ENCODE measurements around the gene CNPY1.

DNA sequence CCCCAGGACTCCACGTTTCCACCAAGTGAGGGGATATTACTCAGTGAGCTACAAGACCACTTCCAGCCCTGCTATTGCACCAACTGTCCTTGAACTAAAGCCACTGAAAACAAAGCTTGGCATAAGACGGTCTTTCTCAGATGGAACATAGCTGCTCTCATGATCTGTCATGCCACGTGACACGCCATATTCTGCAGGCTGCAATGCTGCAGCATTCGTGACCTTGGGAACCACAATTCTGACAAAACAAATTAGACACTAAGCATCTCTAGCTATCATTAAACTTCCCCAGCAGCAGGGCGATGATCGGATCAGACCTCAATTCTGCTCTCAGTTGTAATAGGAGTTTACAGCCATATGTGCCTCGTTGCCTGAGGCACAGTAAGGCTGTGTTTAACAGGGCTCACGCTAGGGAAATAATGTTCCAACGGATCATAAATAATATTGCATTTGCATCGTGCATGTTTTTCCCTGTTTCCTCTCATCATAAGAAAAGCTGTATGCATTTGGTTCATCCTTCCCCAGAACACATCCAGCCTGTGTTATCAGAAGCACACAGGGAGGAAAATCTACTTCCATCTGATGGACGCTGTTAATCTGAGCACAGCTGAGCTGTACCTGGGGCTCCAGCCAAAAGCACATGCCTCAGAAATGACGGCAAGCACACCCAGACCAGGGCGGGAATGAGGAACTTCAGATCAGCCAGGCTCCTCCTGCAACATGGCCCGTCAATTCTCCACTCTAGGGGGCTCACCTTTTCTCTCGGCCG is 38.6 kb upstream of the CNPY1 start:
- TF ChIP-seq, protein P1, sequence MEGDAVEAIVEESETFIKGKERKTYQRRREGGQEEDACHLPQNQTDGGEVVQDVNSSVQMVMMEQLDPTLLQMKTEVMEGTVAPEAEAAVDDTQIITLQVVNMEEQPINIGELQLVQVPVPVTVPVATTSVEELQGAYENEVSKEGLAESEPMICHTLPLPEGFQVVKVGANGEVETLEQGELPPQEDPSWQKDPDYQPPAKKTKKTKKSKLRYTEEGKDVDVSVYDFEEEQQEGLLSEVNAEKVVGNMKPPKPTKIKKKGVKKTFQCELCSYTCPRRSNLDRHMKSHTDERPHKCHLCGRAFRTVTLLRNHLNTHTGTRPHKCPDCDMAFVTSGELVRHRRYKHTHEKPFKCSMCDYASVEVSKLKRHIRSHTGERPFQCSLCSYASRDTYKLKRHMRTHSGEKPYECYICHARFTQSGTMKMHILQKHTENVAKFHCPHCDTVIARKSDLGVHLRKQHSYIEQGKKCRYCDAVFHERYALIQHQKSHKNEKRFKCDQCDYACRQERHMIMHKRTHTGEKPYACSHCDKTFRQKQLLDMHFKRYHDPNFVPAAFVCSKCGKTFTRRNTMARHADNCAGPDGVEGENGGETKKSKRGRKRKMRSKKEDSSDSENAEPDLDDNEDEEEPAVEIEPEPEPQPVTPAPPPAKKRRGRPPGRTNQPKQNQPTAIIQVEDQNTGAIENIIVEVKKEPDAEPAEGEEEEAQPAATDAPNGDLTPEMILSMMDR (conservative IDR thresholded peaks at IDR 0.05 in 1 of 2, IDR thresholded peaks at IDR 0.05 in 1 of 2; ENCODE audit: extremely low read depth in 1 of 2, insufficient read depth in 1 of 2, low read depth in 1 of 2, low read length in 2 of 2) = no peak
- TF ChIP-seq EZH2 (IDR thresholded peaks at IDR 0.05; ENCODE audit: borderline replicate concordance, low read length) = no peak
